Osteoblast (primary cell): ENCODE data around the gene LHFPL2. TPM values are rescaled to one million over a fixed set of nuclear protein-coding genes. Genes with fewer than 3 reads are reported as not detected.

Experiments used
- DNase-seq: peaks from one replicate; pipeline ENCODE4 v3.0.0; 2011; ENCODE audit warnings: low spot score, mixed read lengths; ENCODE audit not compliant: insufficient read length; ENCODE audit errors: missing footprints
- H2AFZ ChIP-seq: 2 replicates; pipeline ENCODE4 v1.6.0; 2011; ENCODE audit warnings: mild to moderate bottlenecking, low read length
- H3K27ac ChIP-seq: 2 replicates; pipeline ENCODE4 v1.5.1; 2011; ENCODE audit warnings: mild to moderate bottlenecking, low read depth, low read length, moderate library complexity
- H3K27me3 ChIP-seq: 2 replicates; pipeline ENCODE4 v1.6.0; 2012; ENCODE audit warnings: mild to moderate bottlenecking, control low read depth, inconsistent platforms, low read length, moderate library complexity; ENCODE audit not compliant: insufficient read depth
- H3K36me3 ChIP-seq: 2 replicates; pipeline ENCODE4 v1.5.1; 2011; ENCODE audit warnings: mild to moderate bottlenecking, low read length, control low read depth, moderate library complexity; ENCODE audit not compliant: insufficient read depth
- H3K4me1 ChIP-seq: 2 replicates; pipeline ENCODE4 v1.5.1; 2011; ENCODE audit warnings: mild to moderate bottlenecking, low read length, control low read depth, moderate library complexity; ENCODE audit not compliant: insufficient read depth
- H3K4me2 ChIP-seq: 2 replicates; pipeline ENCODE4 v1.6.0; 2011; ENCODE audit warnings: mild to moderate bottlenecking, low read length; ENCODE audit not compliant: insufficient read depth
- H3K4me3 ChIP-seq: fragments of 200-600 bp; sonication (generic); 3 replicates; pipeline ENCODE4 v1.5.1; 2012; ENCODE audit warnings: mild to moderate bottlenecking, low read length, inconsistent platforms; ENCODE audit not compliant: insufficient read depth
- H3K79me2 ChIP-seq: 2 replicates; pipeline ENCODE4 v1.6.0; 2012; ENCODE audit warnings: mild to moderate bottlenecking, low read length, control low read depth, inconsistent platforms; ENCODE audit not compliant: insufficient read depth
- H3K9me3 ChIP-seq: 2 replicates; pipeline ENCODE4 v1.5.1; 2011; ENCODE audit warnings: low read depth, low read length, control low read depth
- H4K20me1 ChIP-seq: 2 replicates; pipeline ENCODE4 v1.6.0; 2012; ENCODE audit warnings: mild to moderate bottlenecking, low read length, control low read depth; ENCODE audit not compliant: insufficient read depth
- total RNA-seq: library from RNA; depleted of rRNA; stranded (reverse); fragments of >200 nt; gene quantifications from 2 replicates; pipeline ENCODE4 v1.2.3, GENCODE V29; 2012
- TF ChIP-seq, protein P1 (sequence below): IDR thresholded peaks from 2 replicates; pipeline ENCODE4 v1.5.1; 2011; ENCODE audit warnings: mild to moderate bottlenecking, low read depth, low read length, moderate library complexity; ENCODE audit errors: extremely low read depth

The LHFPL2 gene
- total RNA-seq, 1 donor: 64.4 TPM

DNA sequence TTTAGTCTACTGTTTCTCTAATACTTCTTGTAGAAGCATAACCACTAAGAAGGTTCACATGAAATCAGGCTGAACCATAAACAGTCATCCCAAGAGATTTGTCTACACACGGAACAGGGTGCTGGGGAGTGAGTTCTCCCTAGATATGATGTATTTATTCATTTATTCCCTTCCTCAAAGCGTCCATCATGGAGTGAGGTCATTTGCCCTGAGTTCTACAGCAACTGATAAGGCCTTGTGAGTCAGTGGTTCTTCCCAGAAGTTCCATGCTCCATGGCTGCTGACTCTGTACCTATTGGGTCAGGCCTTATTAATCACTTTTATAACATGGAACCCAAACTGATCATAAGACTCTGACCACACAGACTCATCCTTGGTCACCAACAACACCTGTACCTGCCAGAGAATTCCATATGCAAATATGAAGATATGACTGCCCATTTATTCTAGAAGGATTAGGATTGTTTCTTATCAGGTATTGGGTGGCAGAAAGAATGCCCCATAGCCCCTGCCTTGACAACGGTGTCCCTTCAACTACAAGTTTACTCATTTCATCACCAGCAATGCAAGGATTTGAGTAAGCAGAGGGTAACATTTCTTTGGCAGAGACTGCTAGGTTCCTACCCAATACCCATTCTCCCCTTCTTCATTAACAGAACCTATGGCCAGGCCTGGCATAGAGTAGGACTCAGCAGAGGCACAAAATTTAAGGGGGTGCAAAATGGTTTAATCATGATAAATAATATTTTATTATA is 118.1 kb downstream of the LHFPL2 start:
- Histone ChIP-seq H3K79me2 (peaks cover 31% of the 10 kb centered on the region), H3K4me1 (peaks cover 66% of the 10 kb centered on the region), H3K4me2 (peak overlapping the region; percentile 45)

DNA sequence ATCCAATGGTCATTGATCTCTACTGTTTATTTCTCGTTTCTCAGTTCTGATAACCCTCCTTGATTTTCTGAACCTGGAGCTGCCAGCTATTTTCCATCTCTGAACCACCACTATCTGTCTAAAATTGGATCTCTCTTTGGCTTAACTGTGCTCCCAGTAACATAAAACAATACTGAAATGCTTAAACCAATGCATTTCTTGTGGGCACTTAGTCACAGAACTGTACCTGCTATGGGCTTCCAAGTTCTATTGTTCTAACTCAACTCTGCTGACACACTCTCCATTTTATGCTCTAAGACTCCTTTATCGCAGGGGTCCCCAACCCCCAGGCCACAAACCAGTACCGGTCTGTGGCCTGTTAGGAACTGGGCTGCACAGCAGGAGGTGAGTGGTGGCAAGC is 120.6 kb downstream of the LHFPL2 start:
- Histone ChIP-seq H2AFZ (no peak overlapping the region), H3K27me3 (no peaks in the 10 kb centered on the region), H3K4me2 (peak overlapping the region; percentile 53), H4K20me1 (no peaks in the 10 kb centered on the region), H3K9me3 (no peaks in the 10 kb centered on the region), H3K4me1 (peaks cover 50% of the 10 kb centered on the region), H3K4me3 (no peak overlapping the region), H3K27ac (peak overlapping the region; percentile 99), H3K36me3 (no peaks in the 10 kb centered on the region), H3K79me2 (peaks cover 30% of the 10 kb centered on the region)
- no peak for DNase-seq
- TF ChIP-seq, protein P1, sequence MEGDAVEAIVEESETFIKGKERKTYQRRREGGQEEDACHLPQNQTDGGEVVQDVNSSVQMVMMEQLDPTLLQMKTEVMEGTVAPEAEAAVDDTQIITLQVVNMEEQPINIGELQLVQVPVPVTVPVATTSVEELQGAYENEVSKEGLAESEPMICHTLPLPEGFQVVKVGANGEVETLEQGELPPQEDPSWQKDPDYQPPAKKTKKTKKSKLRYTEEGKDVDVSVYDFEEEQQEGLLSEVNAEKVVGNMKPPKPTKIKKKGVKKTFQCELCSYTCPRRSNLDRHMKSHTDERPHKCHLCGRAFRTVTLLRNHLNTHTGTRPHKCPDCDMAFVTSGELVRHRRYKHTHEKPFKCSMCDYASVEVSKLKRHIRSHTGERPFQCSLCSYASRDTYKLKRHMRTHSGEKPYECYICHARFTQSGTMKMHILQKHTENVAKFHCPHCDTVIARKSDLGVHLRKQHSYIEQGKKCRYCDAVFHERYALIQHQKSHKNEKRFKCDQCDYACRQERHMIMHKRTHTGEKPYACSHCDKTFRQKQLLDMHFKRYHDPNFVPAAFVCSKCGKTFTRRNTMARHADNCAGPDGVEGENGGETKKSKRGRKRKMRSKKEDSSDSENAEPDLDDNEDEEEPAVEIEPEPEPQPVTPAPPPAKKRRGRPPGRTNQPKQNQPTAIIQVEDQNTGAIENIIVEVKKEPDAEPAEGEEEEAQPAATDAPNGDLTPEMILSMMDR: no peak

More for the DNA sequence above, 118.1 kb downstream of the LHFPL2 start:
- Histone ChIP-seq H3K36me3 (no peaks in the 10 kb centered on the region), H2AFZ (no peak overlapping the region), H3K27ac (peak overlapping the region; percentile 99), H3K9me3 (no peaks in the 10 kb centered on the region), H3K27me3 (no peaks in the 10 kb centered on the region), H3K4me3 (no peak overlapping the region), H4K20me1 (no peaks in the 10 kb centered on the region)
- peak; percentile 87 for DNase-seq
- TF ChIP-seq, protein P1: no peak

DNA sequence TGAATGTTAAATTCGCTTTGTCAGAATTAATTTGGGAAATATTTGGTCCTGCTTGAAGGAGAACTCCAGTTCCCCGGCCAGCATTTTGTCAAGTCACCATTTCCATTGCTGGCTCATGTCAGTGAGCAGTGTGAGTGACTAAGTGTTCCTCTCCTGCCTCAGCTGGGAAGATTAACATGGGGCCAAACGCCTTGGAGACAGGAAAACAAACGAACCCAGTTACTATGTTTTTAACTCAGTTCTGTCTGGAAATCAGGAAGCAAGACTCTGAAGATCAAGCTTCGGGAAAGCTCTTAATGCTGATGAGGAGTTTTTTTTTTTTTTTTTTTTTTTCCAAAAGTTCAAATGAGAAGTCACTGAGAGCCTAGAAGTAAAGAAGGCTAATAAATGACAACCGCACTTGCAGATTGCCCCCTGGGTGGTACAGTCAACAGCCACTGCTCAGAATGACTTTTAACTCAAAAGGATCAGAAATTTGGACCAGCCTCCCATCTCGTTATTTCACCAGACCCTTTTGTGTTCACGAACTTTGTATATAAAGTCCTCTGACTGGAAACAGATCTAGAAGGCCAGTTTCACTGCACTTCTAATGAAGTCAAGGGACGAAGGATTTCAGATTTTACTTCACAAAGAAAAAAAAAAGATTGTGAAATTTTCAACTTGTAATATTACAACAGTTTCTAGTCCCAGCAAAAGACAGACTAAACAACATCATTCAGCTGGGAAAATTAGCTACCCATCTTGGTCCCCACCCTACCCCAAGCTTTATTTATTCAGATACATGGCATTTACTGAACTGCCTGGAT is 121.3 kb downstream of the LHFPL2 start:
- H3K79me2 ChIP-seq: peaks cover 31% of the 10 kb centered on the region
- no peak overlapping the region for H3K4me3 ChIP-seq
- H2AFZ ChIP-seq: no peak overlapping the region
- H3K9me3 ChIP-seq: no peaks in the 10 kb centered on the region
- H3K4me1 ChIP-seq: peaks cover 50% of the 10 kb centered on the region
- TF ChIP-seq, protein P1: no peak
- H3K27me3 ChIP-seq: no peaks in the 10 kb centered on the region
- DNase-seq: peak; percentile 89
- no peaks in the 10 kb centered on the region for H4K20me1 ChIP-seq
- peak overlapping the region; percentile 53 for H3K4me2 ChIP-seq
- peak overlapping the region; percentile 99 for H3K27ac ChIP-seq
- H3K36me3 ChIP-seq: no peaks in the 10 kb centered on the region

DNA sequence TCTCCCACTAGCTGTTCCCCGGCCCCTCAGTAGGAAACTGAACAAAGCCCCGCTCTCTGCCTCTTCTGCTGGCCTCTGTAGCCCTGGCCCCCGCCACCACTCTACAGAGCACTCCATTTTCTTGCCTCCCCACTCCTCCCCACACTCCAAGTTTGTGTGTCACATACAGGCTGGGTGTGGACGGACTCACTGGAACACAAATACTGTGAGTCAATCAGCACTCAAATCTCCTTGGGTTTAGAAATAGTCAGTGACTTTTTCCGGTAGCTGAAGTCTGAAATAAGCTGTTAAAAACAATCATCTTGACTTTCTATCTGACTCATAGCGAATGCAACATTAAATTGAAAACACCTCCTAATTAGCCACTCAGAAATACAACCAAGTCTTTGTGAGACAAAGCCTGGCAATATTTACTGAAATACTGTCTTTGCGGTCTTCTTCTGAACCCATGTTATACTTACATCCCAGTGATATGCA is 122.5 kb downstream of the LHFPL2 start:
- peak overlapping the region; percentile 99 for H3K27ac ChIP-seq
- peaks cover 50% of the 10 kb centered on the region for H3K4me1 ChIP-seq
- DNase-seq: peak; percentile 93
- no peaks in the 10 kb centered on the region for H3K36me3 ChIP-seq
- TF ChIP-seq, protein P1: no peak
- no peak overlapping the region for H3K4me3 ChIP-seq
- H3K79me2 ChIP-seq: peaks cover 29% of the 10 kb centered on the region
- no peaks in the 10 kb centered on the region for H3K27me3 ChIP-seq
- H3K4me2 ChIP-seq: peak overlapping the region; percentile 53
- no peak overlapping the region for H2AFZ ChIP-seq
- no peaks in the 10 kb centered on the region for H4K20me1 ChIP-seq
- H3K9me3 ChIP-seq: no peaks in the 10 kb centered on the region
